GM18508 (cell line): Measurements from ENCODE around the gene SKA3.
"Not testable (repeated sequence)": the region's sequence is repeated elsewhere in the genome, so short reads cannot be mapped to it uniquely, and the experiment has no call there.

Source experiments
- ATAC-seq: cut with Tn5 transposase; IDR thresholded peaks from one replicate; pipeline ENCODE4 v1.9.1; 2021; ENCODE audit warnings: moderate number of reproducible peaks; ENCODE audit not compliant: insufficient read depth, unreplicated experiment

Gene SKA3

DNA sequence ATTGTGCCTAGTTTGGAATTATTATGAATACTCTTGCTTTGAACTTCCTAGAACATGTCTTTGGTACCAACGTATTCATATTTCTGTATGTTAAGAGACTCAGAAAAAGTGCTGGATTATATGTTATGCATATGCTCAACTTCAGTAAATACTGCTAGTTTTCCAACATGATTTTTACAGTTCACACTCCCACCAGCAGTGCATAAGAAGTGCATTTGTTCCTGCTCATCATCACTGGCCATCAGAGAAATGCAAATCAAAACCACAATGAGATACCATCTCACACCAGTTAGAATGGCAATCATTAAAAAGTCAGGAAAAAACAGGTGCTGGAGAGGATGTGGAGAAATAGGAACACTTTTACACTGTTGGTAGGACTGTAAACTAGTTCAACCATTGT lies 2.6 kb downstream of the SKA3 start:
- ATAC-seq = not testable (repeated sequence)

DNA sequence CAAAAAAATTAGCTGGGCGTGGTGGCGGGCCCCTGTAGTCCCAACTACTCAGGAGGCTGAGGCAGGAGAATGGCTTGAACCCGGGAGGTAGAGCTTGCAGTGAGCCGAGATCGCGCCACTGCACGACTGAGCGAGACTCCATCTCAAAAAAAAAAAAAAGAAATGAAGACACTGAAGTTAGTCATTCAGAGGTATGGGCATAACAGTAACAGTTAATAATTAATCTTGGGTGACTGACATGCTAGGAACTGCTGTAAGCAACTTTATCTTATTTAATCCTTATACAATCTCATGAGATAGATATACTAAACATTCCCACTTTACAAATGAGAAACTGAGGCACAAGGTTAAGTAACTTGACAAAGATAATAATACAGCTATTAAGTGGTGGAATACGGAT lies 4.9 kb downstream of the SKA3 start:
- ATAC-seq = no peak

DNA sequence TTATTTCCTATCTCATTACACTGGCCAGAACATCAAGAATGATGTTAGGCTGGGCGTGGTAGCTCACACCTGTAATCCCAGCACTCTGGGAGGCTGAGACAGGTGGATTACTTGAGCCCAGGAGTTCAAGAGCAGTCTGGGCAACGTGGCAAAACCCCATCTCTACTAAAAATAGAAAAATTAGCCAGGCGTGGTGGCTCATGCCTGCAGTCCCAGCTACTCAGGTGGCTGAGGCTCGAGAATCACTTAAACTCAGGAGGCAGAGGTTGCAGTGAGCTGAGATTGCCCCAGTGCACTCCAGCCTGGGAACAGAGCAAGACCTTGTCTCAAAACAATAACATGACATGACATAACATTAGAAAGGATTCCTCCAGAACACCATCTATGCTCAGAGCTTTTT lies 10.7 kb downstream of the SKA3 start:
- ATAC-seq = not testable (repeated sequence)

GRCh38 chr13:21164631-21165030 lies 11.7 kb downstream of the SKA3 start:
- ATAC-seq = no peak

DNA sequence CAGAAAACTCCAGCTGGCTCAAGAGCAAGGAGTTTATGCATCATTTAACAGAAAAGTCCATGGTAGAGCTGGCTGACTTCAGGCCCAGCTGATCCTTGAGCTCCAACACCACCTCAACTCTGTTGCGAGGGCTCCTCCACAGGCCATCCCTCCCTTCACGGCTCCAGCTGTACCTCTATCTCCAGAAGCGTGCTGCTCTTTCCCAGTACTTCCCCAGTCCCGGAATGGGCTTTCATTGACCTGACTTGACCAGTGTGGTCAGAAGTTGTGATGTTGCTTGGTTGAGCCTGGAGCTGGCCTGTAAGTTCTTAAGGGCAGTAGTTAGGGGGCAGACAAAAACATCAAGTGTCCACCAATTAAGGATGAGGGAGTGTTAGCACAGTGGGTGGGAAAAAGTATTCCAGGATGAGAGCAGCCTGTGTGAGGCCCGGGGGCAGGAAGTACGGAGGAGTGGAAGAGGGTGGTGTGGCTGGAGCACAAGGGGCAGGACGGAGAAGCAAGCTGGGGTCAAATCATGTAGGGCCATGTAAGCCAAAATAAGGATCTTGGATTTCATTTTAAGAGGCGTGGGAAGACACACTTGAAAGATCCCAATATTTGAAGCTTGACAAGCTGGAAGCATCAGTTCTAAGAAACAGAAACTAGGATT lies 24.0 kb downstream of the SKA3 start:
- ATAC-seq = no peak

DNA sequence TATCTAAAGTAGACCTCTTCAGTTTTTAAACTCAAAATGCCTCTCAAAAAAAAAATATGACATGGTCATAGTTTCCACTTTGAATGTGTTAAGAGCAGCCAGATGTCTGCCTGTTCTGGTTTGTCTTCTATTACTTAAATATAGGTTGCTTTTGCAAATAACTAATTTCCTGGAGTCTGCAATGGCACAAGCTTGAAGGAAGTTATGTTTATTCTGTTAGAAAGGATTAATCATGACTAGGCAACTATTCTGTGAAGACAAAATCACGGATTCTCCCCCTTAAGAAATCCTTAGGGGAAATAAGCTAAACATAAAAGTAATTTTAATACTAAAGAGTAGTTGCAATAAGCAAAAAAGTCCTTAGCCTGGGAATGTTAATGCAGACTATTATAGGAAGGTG lies 26.3 kb downstream of the SKA3 start:
- ATAC-seq = no peak

GRCh38 chr13:21149568-21149967 lies 26.8 kb downstream of the SKA3 start:
- no peak for ATAC-seq

- ATAC-seq = no peak
These were observed 27.6 kb downstream of the SKA3 start for GRCh38 chr13:21148557-21149258.

GRCh38 chr13:21147827-21148226 lies 28.5 kb downstream of the SKA3 start:
- no peak for ATAC-seq

- no peak for ATAC-seq
These were observed 33.6 kb downstream of the SKA3 start for GRCh38 chr13:21142766-21143165.

DNA sequence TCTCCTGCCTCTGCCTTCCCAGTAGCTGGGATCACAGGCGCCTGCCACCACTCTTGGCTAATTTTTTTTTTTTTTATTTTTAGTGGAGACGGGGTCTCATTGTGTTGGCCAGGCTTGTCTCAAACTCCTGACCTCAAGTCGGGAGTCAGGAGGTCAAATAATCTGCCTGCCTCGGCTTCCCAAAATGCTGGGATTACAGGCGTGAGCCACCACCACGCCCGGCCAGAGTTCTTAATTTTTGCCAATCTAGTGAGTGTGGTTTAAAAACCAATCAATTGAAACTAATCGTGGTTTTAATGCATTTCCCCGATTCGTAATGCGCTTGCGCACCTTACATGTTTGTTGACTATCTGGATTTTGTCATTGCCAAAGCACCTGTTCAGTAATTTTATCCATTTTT lies 37.0 kb downstream of the SKA3 start:
- ATAC-seq = no peak

DNA sequence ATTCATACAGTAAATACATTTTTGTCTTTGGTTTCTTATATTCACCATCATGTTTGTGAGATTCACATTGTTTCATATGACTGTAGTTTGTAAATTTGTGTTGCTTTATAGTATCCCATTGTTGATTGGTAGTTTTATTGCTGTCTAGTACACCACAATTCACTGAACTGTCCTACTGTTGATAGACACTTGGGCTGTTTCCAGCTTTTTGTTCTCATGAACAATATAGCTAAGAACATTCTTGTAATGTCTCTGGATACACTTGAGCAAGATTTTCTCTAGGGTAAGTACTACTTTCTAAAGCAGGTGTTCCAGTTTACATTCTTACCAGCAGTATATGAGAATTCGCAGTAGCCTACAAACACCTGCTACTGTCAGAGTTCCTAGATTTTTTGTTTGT lies 37.8 kb downstream of the SKA3 start:
- no peak for ATAC-seq

- no peak for ATAC-seq
These were observed 38.7 kb downstream of the SKA3 start for GRCh38 chr13:21137696-21138095.

DNA sequence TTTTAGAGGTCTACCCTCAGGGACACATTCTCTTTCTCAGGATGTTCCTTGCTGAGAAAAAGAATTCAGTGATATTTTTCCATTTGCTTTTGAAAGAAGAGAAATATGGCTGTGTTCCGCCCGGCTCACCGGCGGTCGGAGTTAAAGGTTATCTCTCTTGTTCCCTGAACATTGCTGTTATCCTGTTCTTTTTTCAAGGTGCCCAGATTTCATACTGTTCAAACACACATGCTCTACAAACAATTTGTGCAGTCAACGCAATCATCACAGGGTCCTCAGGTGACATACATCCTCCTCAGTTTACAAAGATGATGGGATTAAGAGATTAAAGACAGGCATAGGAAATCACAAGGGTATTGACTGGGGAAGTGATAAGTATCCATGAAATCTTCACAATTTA lies 40.5 kb downstream of the SKA3 start:
- not testable (repeated sequence) for ATAC-seq

- no peak for ATAC-seq
These were observed 41.9 kb downstream of the SKA3 start for GRCh38 chr13:21134475-21134874.

GRCh38 chr13:21133077-21133476 lies 43.3 kb downstream of the SKA3 start:
- ATAC-seq = no peak

GRCh38 chr13:21130116-21130515 lies 46.2 kb downstream of the SKA3 start:
- no peak for ATAC-seq

- no peak for ATAC-seq
These were observed 51.5 kb downstream of the SKA3 start for GRCh38 chr13:21124852-21125251.

GRCh38 chr13:21123956-21124355 lies 52.4 kb downstream of the SKA3 start:
- no peak for ATAC-seq

GRCh38 chr13:21121616-21122015 lies 54.7 kb downstream of the SKA3 start:
- ATAC-seq = no peak

- no peak for ATAC-seq
These were observed 56.2 kb downstream of the SKA3 start for GRCh38 chr13:21120191-21120590.

DNA sequence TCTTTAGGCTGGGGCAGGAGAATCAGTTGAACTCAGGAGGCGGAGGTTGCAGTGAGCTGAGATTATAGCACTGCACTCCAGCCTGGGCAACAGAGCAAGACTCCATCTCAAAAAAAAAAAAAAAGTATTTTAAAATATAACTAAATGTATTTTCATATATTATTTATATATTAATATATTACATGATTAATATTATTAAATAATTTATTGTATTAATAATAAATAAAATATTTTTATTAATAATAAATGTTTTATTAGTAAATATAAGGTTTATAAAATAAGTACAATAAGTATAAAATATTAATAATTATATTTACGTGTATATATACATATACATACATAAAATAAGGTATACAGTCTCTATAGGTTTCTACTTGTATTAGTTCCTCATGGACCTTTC lies 56.8 kb downstream of the SKA3 start:
- ATAC-seq = no peak
